ENCODE data around the gene DEFB131A. TPM values are rescaled to one million over a fixed set of nuclear protein-coding genes. Genes with fewer than 3 reads are reported as not detected.
"Not testable (repeated sequence)": the region's sequence is repeated elsewhere in the genome, so short reads cannot be mapped to it uniquely, and the experiment has no call there.

DEFB131A gene
- total RNA-seq, 1 experiment from 2014 or later, result not detected

GRCh38 chr4:9494256-9495035, 50.2 kb downstream of the DEFB131A start:
- not testable (repeated sequence) for H2BK20ac ChIP-seq (ENCODE audit: low read depth, low read length, poor library complexity, severe bottlenecking); H4K8ac ChIP-seq (replicated peaks; ENCODE audit: insufficient read length, low read depth, low read length); H4K5ac ChIP-seq (ENCODE audit: insufficient read length, low read depth, low read length); H3K36me3 Mint-ChIP-seq (ENCODE audit: insufficient read depth in 1 of 3, low read depth in 3 of 3); H3K27ac Mint-ChIP-seq; H3K9me3 ChIP-seq (ENCODE audit: control insufficient read depth, low read depth, low read length); H2BK120ac ChIP-seq (ENCODE audit: low read depth, low read length, poor library complexity, severe bottlenecking); H3K79me2 ChIP-seq (ENCODE audit: insufficient read depth, low read length); H2AFZ ChIP-seq (ENCODE audit: low read length); H3K27ac ChIP-seq (ENCODE audit: insufficient read length, low read depth, low read length); H3K9ac ChIP-seq (ENCODE audit: extremely low read depth, insufficient read length, low read length); H3K27me3 ChIP-seq (ENCODE audit: insufficient read depth, low read length); H3K9me3 Mint-ChIP-seq; H2BK5ac ChIP-seq (ENCODE audit: insufficient read length, low read length); H3T11ph ChIP-seq (ENCODE audit: low read length); DNase-seq; H3K4ac ChIP-seq (ENCODE audit: low read depth, low read length); H2BK12ac ChIP-seq (ENCODE audit: insufficient read length, low read depth, low read length); H4K91ac ChIP-seq (ENCODE audit: insufficient read length, low read depth, low read length); H3K23me2 ChIP-seq (ENCODE audit: insufficient read length, low read depth, low read length, poor library complexity, severe bottlenecking); H3K56ac ChIP-seq (ENCODE audit: insufficient read length, low read depth, low read length); H3K4me1 Mint-ChIP-seq; H4K20me1 ChIP-seq (ENCODE audit: control insufficient read depth, insufficient read depth, insufficient read length); H3K18ac ChIP-seq (ENCODE audit: insufficient read length, low read depth, low read length); H3K79me1 ChIP-seq (ENCODE audit: insufficient read depth, low read depth, low read length, poor library complexity, severe bottlenecking); H2BK15ac ChIP-seq (ENCODE audit: low read depth, low read length); H3K23ac ChIP-seq (ENCODE audit: insufficient read length, low read depth, low read length); H3K4me3 Mint-ChIP-seq; H2AK5ac ChIP-seq (ENCODE audit: insufficient read length, low read length); H3K4me2 ChIP-seq (ENCODE audit: insufficient read depth, insufficient read length, low read length); H3K14ac ChIP-seq (ENCODE audit: insufficient read depth, low read length); H3K4me1 ChIP-seq (ENCODE audit: insufficient read depth, low read length)
- peaks cover 55% of the 10 kb centered on the region for H3K27me3 Mint-ChIP-seq (ENCODE audit: low read depth)
- WGBS (ENCODE audit: extremely low coverage, insufficient read length, low lambda C conversion rate), result no CpG with 5 or more reads among the region's 11 CpGs
